SJSA1 (cell line): ENCODE measurements around the gene NR4A1. TPM values are rescaled to one million over a fixed set of nuclear protein-coding genes. Genes with fewer than 3 reads are reported as not detected.
A peak's percentile ranks its signal among the peaks of the same experiment; 100 is the strongest.

Source experiments
- DNase-seq, 2 experiments: peaks; one replicate each; pipeline ENCODE4 v3.0.0-alpha.2; 2015 to 2020; ENCODE audit warnings: low spot score in 2 of 2, low read depth in 1 of 2
- H3K27ac ChIP-seq: fragments of 250-450 bp; sonication (Bioruptor Pico); 2 replicates; pipeline ENCODE4 v1.5.1; 2020; ENCODE audit warnings: mild to moderate bottlenecking, moderate library complexity
- H3K27me3 ChIP-seq: fragments of 250-450 bp; sonication (Bioruptor Pico); replicated peaks from 2 replicates; pipeline ENCODE4 v1.5.1; 2020; ENCODE audit warnings: mild to moderate bottlenecking, moderate library complexity
- H3K36me3 ChIP-seq: fragments of 250-450 bp; sonication (Bioruptor Pico); 2 replicates; pipeline ENCODE4 v1.5.1; 2020; ENCODE audit warnings: mild to moderate bottlenecking
- H3K4me1 ChIP-seq: fragments of 250-450 bp; sonication (Bioruptor Pico); replicated peaks from 2 replicates; pipeline ENCODE4 v1.6.1; 2021; ENCODE audit warnings: mild to moderate bottlenecking
- H3K4me3 ChIP-seq: fragments of 250-450 bp; sonication (Bioruptor Pico); 2 replicates; pipeline ENCODE4 v1.5.1; 2020; ENCODE audit warnings: mild to moderate bottlenecking
- H3K9me3 ChIP-seq: fragments of 250-450 bp; sonication (Bioruptor Pico); replicated peaks from 2 replicates; pipeline ENCODE4 v1.5.1; 2020; ENCODE audit warnings: mild to moderate bottlenecking
- total RNA-seq: library from RNA; depleted of rRNA; stranded (reverse); fragments of >200 nt; shearing (Covaris generic); gene quantifications from 2 replicates; pipeline ENCODE4 v1.2.3, GENCODE V29; 2014

NR4A1 gene
- total RNA-seq, 1 experiment from 2014 or later, result 7.0 TPM

GRCh38 chr12:52023976-52024688 lies 27.1 kb upstream of the NR4A1 start:
- no peaks in the 10 kb centered on the region for H3K36me3 ChIP-seq
- H3K4me1 ChIP-seq, result peaks cover 18% of the 10 kb centered on the region
- H3K27ac ChIP-seq, result no peak overlapping the region
- no peaks in the 10 kb centered on the region for H3K9me3 ChIP-seq
- peak overlapping the region; percentile 36 for H3K4me3 ChIP-seq
- 0 out of 2 replicates have a peak, but pooled peaks cover 3% of the 10 kb centered on the region for H3K27me3 ChIP-seq
- no peak for DNase-seq

GRCh38 chr12:52024845-52025230 lies 26.4 kb upstream of the NR4A1 start:
- peaks cover 18% of the 10 kb centered on the region for H3K4me1 ChIP-seq
- H3K4me3 ChIP-seq, result no peak overlapping the region
- no peaks in the 10 kb centered on the region for H3K36me3 ChIP-seq
- H3K27ac ChIP-seq, result no peak overlapping the region
- H3K27me3 ChIP-seq, result 0 out of 2 replicates have a peak, but pooled peaks cover 3% of the 10 kb centered on the region
- no peak for DNase-seq
- no peaks in the 10 kb centered on the region for H3K9me3 ChIP-seq

GRCh38 chr12:52026263-52026662 lies 25.0 kb upstream of the NR4A1 start:
- Histone ChIP-seq H3K4me3 (no peak overlapping the region), H3K36me3 (no peaks in the 10 kb centered on the region), H3K27me3 (0 out of 2 replicates have a peak, but pooled peaks cover 3% of the 10 kb centered on the region), H3K27ac (no peak overlapping the region), H3K9me3 (no peaks in the 10 kb centered on the region), H3K4me1 (peaks cover 18% of the 10 kb centered on the region)
- no peak for DNase-seq

GRCh38 chr12:52027085-52027843 lies 24.0 kb upstream of the NR4A1 start:
- H3K9me3 ChIP-seq, result no peaks in the 10 kb centered on the region
- 0 out of 2 replicates have a peak, but pooled peaks cover 3% of the 10 kb centered on the region for H3K27me3 ChIP-seq
- no peaks in the 10 kb centered on the region for H3K36me3 ChIP-seq
- peaks cover 20% of the 10 kb centered on the region for H3K4me1 ChIP-seq
- DNase-seq, result no peak
- H3K27ac ChIP-seq, result no peak overlapping the region
- H3K4me3 ChIP-seq, result no peak overlapping the region

GRCh38 chr12:52029685-52030084 lies 21.6 kb upstream of the NR4A1 start:
- Histone ChIP-seq H3K4me3 (no peak overlapping the region), H3K27me3 (no peaks in the 10 kb centered on the region), H3K27ac (no peak overlapping the region), H3K36me3 (no peaks in the 10 kb centered on the region), H3K4me1 (peaks cover 19% of the 10 kb centered on the region), H3K9me3 (no peaks in the 10 kb centered on the region)
- no peak for DNase-seq

GRCh38 chr12:52032446-52032803 lies 18.8 kb upstream of the NR4A1 start:
- H3K27me3 ChIP-seq, result no peaks in the 10 kb centered on the region
- peaks cover 3% of the 10 kb centered on the region; the same call in 1 of the 2 replicates for H3K36me3 ChIP-seq
- H3K4me1 ChIP-seq, result peaks cover 20% of the 10 kb centered on the region
- H3K9me3 ChIP-seq, result 0 out of 2 replicates have a peak, but pooled peaks cover 2% of the 10 kb centered on the region
- DNase-seq, result no peak
- no peak overlapping the region for H3K27ac ChIP-seq
- peak overlapping the region; percentile 28 for H3K4me3 ChIP-seq

- peaks cover 20% of the 10 kb centered on the region for H3K4me1 ChIP-seq
- H3K4me3 ChIP-seq, result peak overlapping the region; percentile 28
- peak; percentile 82 to 97 for DNase-seq
- H3K9me3 ChIP-seq, result 0 out of 2 replicates have a peak, but pooled peaks cover 4% of the 10 kb centered on the region
- H3K36me3 ChIP-seq, result peaks cover 4% of the 10 kb centered on the region; the same call in 1 of the 2 replicates
- peak overlapping the region; percentile 83 for H3K27ac ChIP-seq
- no peaks in the 10 kb centered on the region for H3K27me3 ChIP-seq
These were observed 18.3 kb upstream of the NR4A1 start for GRCh38 chr12:52032804-52033445.

- Histone ChIP-seq H3K27me3 (no peaks in the 10 kb centered on the region), H3K27ac (peak overlapping the region; percentile 83), H3K4me3 (peak overlapping the region; percentile 28), H3K36me3 (peaks cover 4% of the 10 kb centered on the region; the same call in 1 of the 2 replicates), H3K9me3 (0 out of 2 replicates have a peak, but pooled peaks cover 4% of the 10 kb centered on the region), H3K4me1 (peaks cover 26% of the 10 kb centered on the region)
- DNase-seq, result no peak
These were observed 17.6 kb upstream of the NR4A1 start for GRCh38 chr12:52033446-52034140.

GRCh38 chr12:52035190-52035589 lies 16.1 kb upstream of the NR4A1 start:
- H3K27me3 ChIP-seq, result no peaks in the 10 kb centered on the region
- H3K36me3 ChIP-seq, result peaks cover 4% of the 10 kb centered on the region; the same call in 1 of the 2 replicates
- no peak overlapping the region for H3K4me3 ChIP-seq
- no peak overlapping the region for H3K27ac ChIP-seq
- DNase-seq, result no peak
- peaks cover 28% of the 10 kb centered on the region for H3K4me1 ChIP-seq
- H3K9me3 ChIP-seq, result 0 out of 2 replicates have a peak, but pooled peaks cover 4% of the 10 kb centered on the region

- no peak for DNase-seq
- Histone ChIP-seq H3K9me3 (0 out of 2 replicates have a peak, but pooled peaks cover 4% of the 10 kb centered on the region), H3K27ac (no peak overlapping the region), H3K27me3 (no peaks in the 10 kb centered on the region), H3K36me3 (peaks cover 4% of the 10 kb centered on the region; the same call in 1 of the 2 replicates), H3K4me1 (peaks cover 28% of the 10 kb centered on the region), H3K4me3 (no peak overlapping the region)
These were observed 15.3 kb upstream of the NR4A1 start for GRCh38 chr12:52035926-52036325.

GRCh38 chr12:52036587-52037171 lies 14.6 kb upstream of the NR4A1 start:
- H3K27ac ChIP-seq, result peak overlapping the region; percentile 63
- peaks cover 28% of the 10 kb centered on the region for H3K4me1 ChIP-seq
- peaks cover 4% of the 10 kb centered on the region; the same call in 1 of the 2 replicates for H3K36me3 ChIP-seq
- H3K4me3 ChIP-seq, result peak overlapping the region; percentile 89
- no peaks in the 10 kb centered on the region for H3K27me3 ChIP-seq
- DNase-seq, result peak; percentile 63 to 84
- H3K9me3 ChIP-seq, result 0 out of 2 replicates have a peak, but pooled peaks cover 4% of the 10 kb centered on the region

GRCh38 chr12:52037248-52037861 lies 13.9 kb upstream of the NR4A1 start:
- H3K9me3 ChIP-seq, result 0 out of 2 replicates have a peak, but pooled peaks cover 4% of the 10 kb centered on the region
- H3K36me3 ChIP-seq, result peaks cover 6% of the 10 kb centered on the region; the same call in 1 of the 2 replicates
- H3K27me3 ChIP-seq, result no peaks in the 10 kb centered on the region
- peaks cover 26% of the 10 kb centered on the region for H3K4me1 ChIP-seq
- H3K27ac ChIP-seq, result peak overlapping the region; percentile 88
- peak; percentile 53 to 69 for DNase-seq
- peak overlapping the region; percentile 89 for H3K4me3 ChIP-seq
